Endothelial cell of umbilical vein (primary cell): ENCODE data around the gene FKBP6. TPM values are rescaled to one million over a fixed set of nuclear protein-coding genes. Genes with fewer than 3 reads are reported as not detected.

Experiments
- BruUV-seq: library from RNA; stranded (reverse); fragments of 400-500 nt; replicated peaks from 2 replicates; lab custom pipeline; 2021; lab: Mats Ljungman, UMichigan
- CTCF ChIA-PET: fragments of 300-600, 350-600 bp; sonication (Branson Sonifier 250); formaldehyde crosslinking; loops from one replicate; lab custom pipeline; 2021; ENCODE audit warnings: antibody characterized with exemption, inconsistent platforms; lab: Charles Lee
- POLR2A ChIA-PET: fragments of 300-600, 350-600 bp; sonication (Branson Sonifier 250); formaldehyde crosslinking; loops from one replicate; lab custom pipeline; 2021; ENCODE audit warnings: antibody characterized with exemption, inconsistent platforms; lab: Charles Lee
- DNase-seq: peaks from one replicate; pipeline ENCODE4 v3.0.0-alpha.2; 2011; ENCODE audit warnings: low read depth, low spot score
- FAIRE-seq: peaks from 2 replicates; lab custom pipeline; 2011; peaks lifted over from hg19 to GRCh38; lab: Jason Lieb, UNC
- H2AFZ ChIP-seq: 2 replicates; pipeline ENCODE4 v1.6.0; 2012; ENCODE audit warnings: low read depth, low read length, control low read depth, inconsistent platforms
- H3K27ac ChIP-seq: 2 replicates; pipeline ENCODE4 v1.5.1; 2011; ENCODE audit warnings: low read depth, mild to moderate bottlenecking, control low read depth, low read length, moderate library complexity; ENCODE audit not compliant: insufficient read depth
- H3K27me3 ChIP-seq, 2 experiments: 2 replicates each; pipeline versions ENCODE4 v1.6.0 to v1.6.1; 2011; ENCODE audit warnings: low read length in 2 of 2, mixed read lengths in 1 of 2; ENCODE audit not compliant: control insufficient read depth in 2 of 2, insufficient read depth in 2 of 2
- H3K36me3 ChIP-seq, 2 experiments: 2 replicates in 1 of 2; 3 replicates in 1 of 2; pipeline ENCODE4 v1.5.1; 2011; ENCODE audit warnings: low read length in 2 of 2, mild to moderate bottlenecking in 1 of 2, moderate library complexity in 1 of 2; ENCODE audit not compliant: control insufficient read depth in 2 of 2, insufficient read depth in 2 of 2; ENCODE audit errors: extremely low read depth in 1 of 2
- H3K4me1 ChIP-seq: 3 replicates; pipeline ENCODE4 v1.5.1; 2011; ENCODE audit warnings: mild to moderate bottlenecking, low read length; ENCODE audit not compliant: control insufficient read depth, insufficient read depth; ENCODE audit errors: extremely low read depth
- H3K4me2 ChIP-seq: 2 replicates; pipeline ENCODE4 v1.6.1; 2011; ENCODE audit warnings: low read length, control low read depth, mixed read lengths; ENCODE audit not compliant: insufficient read depth
- H3K4me3 ChIP-seq, 3 experiments: fragments of 200-600 bp in 1 of 3; sonication (generic), shearing (Covaris generic) in 1 of 3; replicated peaks in 1 of 3; 2 replicates each; pipeline ENCODE4 v1.5.1; 2011 to 2016; ENCODE audit warnings: control low read depth in 3 of 3, low read length in 3 of 3, mild to moderate bottlenecking in 2 of 3, inconsistent platforms in 1 of 3, low read depth in 1 of 3, moderate library complexity in 1 of 3; ENCODE audit not compliant: insufficient read depth in 1 of 3
- H3K79me2 ChIP-seq: 2 replicates; pipeline ENCODE4 v1.6.0; 2012; ENCODE audit warnings: low read length, inconsistent platforms; ENCODE audit not compliant: control insufficient read depth, insufficient read depth
- H3K9ac ChIP-seq: replicated peaks from 2 replicates; pipeline ENCODE3; 2011; ENCODE audit warnings: low read length, control low read depth; ENCODE audit not compliant: insufficient read depth; ENCODE audit errors: extremely low read depth
- H3K9me1 ChIP-seq: replicated peaks from 3 replicates; pipeline ENCODE4 v1.6.0; 2011; ENCODE audit warnings: mild to moderate bottlenecking, low read length; ENCODE audit not compliant: control insufficient read depth, insufficient read depth; ENCODE audit errors: extremely low read depth
- H3K9me3 ChIP-seq: replicated peaks from 2 replicates; pipeline ENCODE4 v1.5.1; 2012; ENCODE audit warnings: low read length, inconsistent platforms; ENCODE audit not compliant: control insufficient read depth, insufficient read depth
- H4K20me1 ChIP-seq: replicated peaks from 2 replicates; pipeline ENCODE3; 2011; ENCODE audit warnings: mild to moderate bottlenecking, low read length; ENCODE audit not compliant: control insufficient read depth, insufficient read depth; ENCODE audit errors: extremely low read depth
- EZH2 ChIP-seq: IDR thresholded peaks from 2 replicates; pipeline ENCODE4 v1.6.1; 2012; ENCODE audit warnings: borderline replicate concordance, low read depth, mild to moderate bottlenecking, moderate library complexity, low read length, inconsistent platforms; ENCODE audit not compliant: severe bottlenecking
- FOS ChIP-seq: IDR thresholded peaks from 2 replicates; pipeline ENCODE4 v1.6.1; 2011; ENCODE audit warnings: mild to moderate bottlenecking, low read length, moderate library complexity, borderline replicate concordance; ENCODE audit not compliant: insufficient read depth
- GATA2 ChIP-seq: IDR thresholded peaks from 2 replicates; pipeline ENCODE4 v1.7.0; 2011; ENCODE audit warnings: low read depth, mild to moderate bottlenecking, moderate library complexity, mixed read lengths, low read length; ENCODE audit not compliant: insufficient read length, insufficient read depth
- JUN ChIP-seq: IDR thresholded peaks from 2 replicates; pipeline ENCODE4 v1.6.1; 2011; ENCODE audit warnings: borderline replicate concordance, low read depth; ENCODE audit not compliant: insufficient read length, insufficient read depth
- MYC ChIP-seq: IDR thresholded peaks from one replicate; pipeline ENCODE4 v1.6.1; 2011; ENCODE audit warnings: mild to moderate bottlenecking, low read depth, low read length
- POLR2A ChIP-seq: IDR thresholded peaks from 2 replicates; pipeline ENCODE4 v1.6.1; 2012; ENCODE audit warnings: low read depth, mild to moderate bottlenecking, control low read depth, low read length
- POLR2AphosphoS5 ChIP-seq: IDR thresholded peaks from 2 replicates; pipeline ENCODE4 v1.6.1; 2012; ENCODE audit warnings: low read depth, mild to moderate bottlenecking, control low read depth, low read length, moderate library complexity; ENCODE audit not compliant: insufficient read depth
- dilution Hi-C: fragments of 300-500 bp; cut with MboI; formaldehyde crosslinking; loops from one replicate; pipeline ENCODE4 v1.15.0; 2019; ENCODE audit warnings: low sequenced_read_pairs; ENCODE audit not compliant: extremely low pct_ligation_motif_present
- intact Hi-C: fragments of 100-400 bp; cut with micrococcal nuclease; formaldehyde crosslinking; loops from one replicate; pipeline ENCODE4 v1.10.0; 2022
- polyA plus RNA-seq, 4 experiments: library from polyadenylated mRNA; depleted of rRNA in 3 of 4; stranded (reverse) in 3 of 4; unstranded in 1 of 4; fragments of >200 nt; gene quantifications; 2 replicates each; pipeline versions ENCODE4 v1.2.1 to v1.2.3, GENCODE V29; 2011 to 2012; ENCODE audit warnings: missing spikeins in 1 of 4
- total RNA-seq: library from RNA; stranded (reverse); gene quantifications from 2 replicates; pipeline ENCODE4 v1.2.3, GENCODE V29; 2021
- TF ChIP-seq, protein P1 (sequence below), 2 donors: IDR thresholded peaks; 1 replicate in 1 of 2; 2 replicates in 1 of 2; pipeline ENCODE4 v1.5.1; 2011; ENCODE audit warnings: low read length in 2 of 2, mild to moderate bottlenecking in 2 of 2, moderate library complexity in 2 of 2, control low read depth in 1 of 2, inconsistent platforms in 1 of 2, low read depth in 1 of 2; ENCODE audit not compliant: insufficient read depth in 1 of 2; ENCODE audit errors: extremely low read depth in 1 of 2
- TF ChIP-seq, protein P2 (sequence below): IDR thresholded peaks from 2 replicates; pipeline ENCODE4 v1.6.1; 2011; ENCODE audit not compliant: insufficient read depth, insufficient read length

Gene FKBP6
- total and polyA plus RNA-seq, 2 donors (not counting 3 experiments of a cell fraction or from before 2014, with no cell fraction given) = 0.04 TPM; not detected in 1

GRCh38 chr7:73356159-73356558 lies 28.2 kb downstream of the FKBP6 start:
- Histone ChIP-seq H2AFZ (no peak overlapping the region), H3K4me1 (peaks cover 19% of the 10 kb centered on the region), H3K9ac (no peak overlapping the region), H3K9me3 (no peaks in the 10 kb centered on the region), H3K4me2 (no peak overlapping the region), H3K27ac (no peak overlapping the region), H3K36me3 (no peaks in the 10 kb centered on the region), H3K79me2 (no peaks in the 10 kb centered on the region), H3K9me1 (no peaks in the 10 kb centered on the region), H3K4me3 (no peak overlapping the region), H4K20me1 (no peaks in the 10 kb centered on the region), H3K27me3 (no peaks in the 10 kb centered on the region)
- intact Hi-C loops = no loop called here
- CTCF ChIA-PET = no interaction called here
- POLR2A ChIA-PET = no interaction called here
- TF ChIP-seq POLR2AphosphoS5 (no peak), FOS (no peak), JUN (no peak), EZH2 (no peak), GATA2 (no peak), POLR2A (no peak), MYC (no peak)
- TF ChIP-seq, protein P1, sequence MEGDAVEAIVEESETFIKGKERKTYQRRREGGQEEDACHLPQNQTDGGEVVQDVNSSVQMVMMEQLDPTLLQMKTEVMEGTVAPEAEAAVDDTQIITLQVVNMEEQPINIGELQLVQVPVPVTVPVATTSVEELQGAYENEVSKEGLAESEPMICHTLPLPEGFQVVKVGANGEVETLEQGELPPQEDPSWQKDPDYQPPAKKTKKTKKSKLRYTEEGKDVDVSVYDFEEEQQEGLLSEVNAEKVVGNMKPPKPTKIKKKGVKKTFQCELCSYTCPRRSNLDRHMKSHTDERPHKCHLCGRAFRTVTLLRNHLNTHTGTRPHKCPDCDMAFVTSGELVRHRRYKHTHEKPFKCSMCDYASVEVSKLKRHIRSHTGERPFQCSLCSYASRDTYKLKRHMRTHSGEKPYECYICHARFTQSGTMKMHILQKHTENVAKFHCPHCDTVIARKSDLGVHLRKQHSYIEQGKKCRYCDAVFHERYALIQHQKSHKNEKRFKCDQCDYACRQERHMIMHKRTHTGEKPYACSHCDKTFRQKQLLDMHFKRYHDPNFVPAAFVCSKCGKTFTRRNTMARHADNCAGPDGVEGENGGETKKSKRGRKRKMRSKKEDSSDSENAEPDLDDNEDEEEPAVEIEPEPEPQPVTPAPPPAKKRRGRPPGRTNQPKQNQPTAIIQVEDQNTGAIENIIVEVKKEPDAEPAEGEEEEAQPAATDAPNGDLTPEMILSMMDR (IDR thresholded peaks at IDR 0.05; ENCODE audit: extremely low read depth in 1 of 2, insufficient read depth in 1 of 2, low read depth in 1 of 2, low read length in 2 of 2) = no peak
- TF ChIP-seq, protein P2, sequence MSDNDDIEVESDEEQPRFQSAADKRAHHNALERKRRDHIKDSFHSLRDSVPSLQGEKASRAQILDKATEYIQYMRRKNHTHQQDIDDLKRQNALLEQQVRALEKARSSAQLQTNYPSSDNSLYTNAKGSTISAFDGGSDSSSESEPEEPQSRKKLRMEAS = no peak
- FAIRE-seq (no peak), DNase-seq (no peak)
- dilution Hi-C loops = no loop called here
- no TSS peak for BruUV-seq
